ENCODE results near the gene EHMT1.

The EHMT1 gene

GRCh38 chr9:137673886-137674285 is 55.1 kb downstream of the EHMT1 start:
- TF ChIP-seq CTCF (IDR thresholded peaks at IDR 0.05; ENCODE audit: borderline replicate concordance, insufficient read depth, low read depth, low read length) = no peak
- H3K4me3 ChIP-seq (ENCODE audit: low read depth, low read length) = no peak overlapping the region

- H3K4me3 ChIP-seq (ENCODE audit: low read depth, low read length) = no peak overlapping the region
- TF ChIP-seq CTCF (IDR thresholded peaks at IDR 0.05; ENCODE audit: borderline replicate concordance, insufficient read depth, low read depth, low read length) = no peak
Observed at GRCh38 chr9:137674307-137674975, 55.6 kb downstream of the EHMT1 start.

GRCh38 chr9:137674976-137675320 is 56.1 kb downstream of the EHMT1 start:
- H3K4me3 ChIP-seq (ENCODE audit: low read depth, low read length) = no peak overlapping the region
- no peak for TF ChIP-seq CTCF (IDR thresholded peaks at IDR 0.05; ENCODE audit: borderline replicate concordance, insufficient read depth, low read depth, low read length)

GRCh38 chr9:137676998-137677397 is 58.2 kb downstream of the EHMT1 start:
- no peak for TF ChIP-seq CTCF (IDR thresholded peaks at IDR 0.05; ENCODE audit: borderline replicate concordance, insufficient read depth, low read depth, low read length)
- H3K4me3 ChIP-seq (ENCODE audit: low read depth, low read length) = no peak overlapping the region

- no peak for TF ChIP-seq CTCF (IDR thresholded peaks at IDR 0.05; ENCODE audit: borderline replicate concordance, insufficient read depth, low read depth, low read length)
- no peak overlapping the region for H3K4me3 ChIP-seq (ENCODE audit: low read depth, low read length)
Observed at GRCh38 chr9:137678202-137678601, 59.4 kb downstream of the EHMT1 start.

- no peak overlapping the region for H3K4me3 ChIP-seq (ENCODE audit: low read depth, low read length)
- TF ChIP-seq CTCF (IDR thresholded peaks at IDR 0.05; ENCODE audit: borderline replicate concordance, insufficient read depth, low read depth, low read length) = no peak
Observed at GRCh38 chr9:137679249-137679648, 60.4 kb downstream of the EHMT1 start.

GRCh38 chr9:137679695-137680305 is 61.0 kb downstream of the EHMT1 start:
- no peak overlapping the region for H3K4me3 ChIP-seq (ENCODE audit: low read depth, low read length)
- no peak for TF ChIP-seq CTCF (IDR thresholded peaks at IDR 0.05; ENCODE audit: borderline replicate concordance, insufficient read depth, low read depth, low read length)

Measured in GM12875 (cell line).